ENCODE results near the gene TANC1. TPM values are rescaled to one million over a fixed set of nuclear protein-coding genes. Genes with fewer than 3 reads are reported as not detected.
A peak's percentile ranks its signal among the peaks of the same experiment; 100 is the strongest.

Gene TANC1
- total RNA-seq, 1 donor from 2014 or later, result 20.1 TPM

GRCh38 chr2:159246325-159246988, 278.0 kb downstream of the TANC1 start:
- DNase-seq (ENCODE audit: low read depth), result no peak

- DNase-seq (ENCODE audit: low read depth), result peak; percentile 82
These were observed 281.7 kb downstream of the TANC1 start for GRCh38 chr2:159249990-159250715.

DNA sequence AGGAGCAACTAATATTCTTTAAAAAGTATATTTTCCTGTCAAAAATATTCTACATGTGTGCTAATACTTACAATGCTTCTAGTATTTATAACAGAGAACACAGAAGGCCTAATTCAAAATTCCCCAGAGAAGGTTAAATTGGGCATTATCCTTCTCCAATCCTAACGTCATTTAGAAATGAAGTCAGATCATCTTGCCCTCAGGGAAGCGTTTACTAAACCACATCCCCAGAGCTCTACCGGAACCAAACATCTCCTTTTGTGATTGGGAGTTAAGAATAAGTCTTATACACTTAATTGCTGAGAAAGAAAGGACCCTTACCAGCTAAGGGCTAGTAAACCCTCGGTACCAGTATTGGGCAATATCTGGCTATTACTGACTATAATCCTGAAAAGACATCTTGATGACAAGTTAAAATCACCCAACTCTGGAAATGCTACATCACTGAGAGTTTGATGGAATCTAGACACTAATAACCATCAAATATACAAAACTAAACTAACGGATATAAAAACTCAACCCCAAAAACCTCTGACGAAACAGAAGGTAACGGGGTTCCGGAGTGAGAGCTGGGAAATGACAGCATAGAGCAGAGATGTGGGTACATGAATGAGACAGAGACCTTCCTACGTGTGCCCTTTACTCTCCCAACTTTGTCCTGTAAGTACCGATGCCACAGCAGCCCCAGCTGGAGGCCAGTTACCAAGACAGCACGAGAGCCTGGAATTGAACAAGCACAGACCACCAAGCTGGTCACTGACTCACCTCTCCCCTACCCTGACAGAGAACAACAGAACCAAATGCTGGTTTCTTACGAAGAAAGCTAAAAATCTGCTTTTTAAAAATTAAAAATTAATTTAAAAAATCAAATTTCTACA, 283.1 kb downstream of the TANC1 start:
- no peak for DNase-seq (ENCODE audit: low read depth)

- no peak for DNase-seq (ENCODE audit: low read depth)
These were observed 284.5 kb downstream of the TANC1 start for GRCh38 chr2:159252905-159253304.

DNA sequence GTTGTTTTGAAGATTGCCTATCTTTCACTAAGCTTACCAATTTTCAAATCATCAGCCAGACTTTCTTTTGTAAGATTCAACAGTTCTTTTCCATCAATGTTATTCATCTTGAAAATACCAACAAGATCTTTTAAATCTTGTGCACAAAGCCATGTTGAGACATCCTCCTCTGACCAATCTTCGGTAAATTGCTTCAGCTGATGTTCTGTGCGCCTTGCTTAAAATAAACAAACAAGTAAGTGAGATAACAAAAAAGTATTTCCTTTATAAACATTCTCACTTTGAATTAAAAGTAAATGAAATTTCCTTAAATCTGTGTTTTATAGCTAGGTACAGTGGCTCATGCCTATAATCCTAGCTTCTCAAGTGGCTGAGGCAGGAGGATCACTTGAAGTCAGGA, 287.7 kb downstream of the TANC1 start:
- no peak for DNase-seq (ENCODE audit: low read depth)

- no peak for DNase-seq (ENCODE audit: low read depth)
These were observed 293.8 kb downstream of the TANC1 start for GRCh38 chr2:159262226-159262625.

DNA sequence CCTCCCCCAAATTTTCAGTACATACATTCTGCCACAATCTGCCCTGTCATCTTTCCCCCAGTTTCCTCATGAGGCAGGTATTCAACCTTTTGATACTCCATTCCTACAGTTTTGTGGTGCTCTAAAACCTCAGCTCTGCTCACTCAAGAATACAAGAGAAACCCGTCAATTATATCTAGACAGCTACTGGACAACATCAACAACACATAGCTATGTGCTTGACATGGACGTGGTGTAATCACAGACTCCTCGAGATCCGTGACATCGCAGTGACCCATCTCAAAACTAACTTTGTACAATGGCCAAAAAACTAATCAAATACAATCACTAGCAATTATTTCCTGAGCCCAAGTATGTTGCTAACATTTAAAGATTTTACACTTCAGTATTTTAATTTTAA, 294.5 kb downstream of the TANC1 start:
- DNase-seq (ENCODE audit: low read depth), result no peak

DNA sequence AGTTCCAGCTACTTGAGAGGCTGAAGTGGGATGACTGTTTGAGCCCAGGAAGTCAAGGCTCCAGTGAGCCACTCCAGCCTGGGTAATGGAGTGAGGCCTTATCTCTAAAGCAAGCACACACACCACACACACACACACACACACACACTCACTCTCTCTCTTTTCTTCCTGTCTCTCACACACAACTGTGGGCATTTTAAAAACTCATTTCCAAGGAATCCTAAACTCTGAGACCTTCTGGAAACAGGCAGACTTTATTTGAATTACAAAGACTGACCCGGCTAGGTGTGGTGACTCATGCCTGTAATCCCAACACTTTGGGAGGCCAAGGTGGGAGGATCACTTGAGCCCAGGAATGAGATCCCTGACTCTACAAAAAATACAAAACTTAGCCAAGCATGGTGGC, 296.7 kb downstream of the TANC1 start:
- no peak for DNase-seq (ENCODE audit: low read depth)

DNA sequence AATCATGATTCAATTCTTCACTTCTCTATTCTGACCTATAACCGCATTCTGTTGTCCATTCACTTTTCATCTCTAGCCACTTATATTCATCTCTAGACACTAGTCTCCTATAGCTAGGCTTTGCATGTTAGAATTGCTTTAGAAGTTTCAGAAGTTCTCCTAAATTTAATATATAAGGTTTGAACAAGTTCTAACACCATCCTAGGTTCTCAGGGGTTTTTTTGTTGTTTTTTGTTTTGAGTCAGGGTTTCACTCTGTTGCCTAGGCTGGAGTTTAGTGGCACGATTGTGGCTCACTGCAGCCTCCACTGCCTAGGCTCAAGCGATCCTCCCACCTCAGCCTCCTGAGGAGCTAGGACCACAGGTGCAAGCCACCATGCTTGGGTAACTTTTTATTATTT, 298.1 kb downstream of the TANC1 start:
- DNase-seq (ENCODE audit: low read depth), result no peak

GRCh38 chr2:159267921-159268320, 299.5 kb downstream of the TANC1 start:
- no peak for DNase-seq (ENCODE audit: low read depth)

- DNase-seq (ENCODE audit: low read depth), result no peak
These were observed 302.4 kb downstream of the TANC1 start for GRCh38 chr2:159270744-159271379.

- DNase-seq (ENCODE audit: low read depth), result no peak
These were observed 303.7 kb downstream of the TANC1 start for GRCh38 chr2:159272156-159272555.

GRCh38 chr2:159275111-159275510, 306.7 kb downstream of the TANC1 start:
- DNase-seq (ENCODE audit: low read depth), result no peak

- no peak for DNase-seq (ENCODE audit: low read depth)
These were observed 311.3 kb downstream of the TANC1 start for GRCh38 chr2:159279700-159280099.

DNA sequence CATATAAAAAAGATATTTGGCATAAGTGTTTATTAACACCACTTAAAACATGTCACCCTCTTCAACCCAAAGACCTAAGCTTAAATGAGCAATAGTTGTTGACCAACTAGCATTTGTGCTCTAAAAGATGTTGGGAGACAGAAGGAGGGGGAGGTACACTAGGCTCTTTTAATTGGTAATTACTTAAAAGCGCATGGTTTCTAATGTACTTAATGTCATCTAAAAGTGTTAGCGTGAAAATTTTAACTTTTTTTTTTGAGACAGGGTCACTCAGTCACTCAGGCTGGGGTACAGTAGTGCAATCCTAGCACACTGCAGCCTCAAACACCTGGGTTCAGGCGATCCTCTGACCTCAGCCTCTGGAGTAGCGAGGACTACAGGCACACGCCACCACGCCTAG, 312.6 kb downstream of the TANC1 start:
- DNase-seq (ENCODE audit: low read depth), result no peak

Small RNAs within 50 kb of the gene (microRNA-seq; reads per million reads assigned to microRNA genes)
- not detected for gene MIR6888

Other genes starting within 250 kb of the TANC1 start
- 0.73 TPM in 1 of 2 replicates, not detected in the other for gene DAPL1, start 173.3 kb upstream of the TANC1 start, total RNA-seq